Measurements from ENCODE around the gene MLYCD. TPM values are rescaled to one million over a fixed set of nuclear protein-coding genes. Genes with fewer than 3 reads are reported as not detected.
"Not testable (repeated sequence)": the region's sequence is repeated elsewhere in the genome, so short reads cannot be mapped to it uniquely, and the experiment has no call there.

MLYCD gene
- total RNA-seq, 1 experiment from 2014 or later, result 2.0 TPM

DNA sequence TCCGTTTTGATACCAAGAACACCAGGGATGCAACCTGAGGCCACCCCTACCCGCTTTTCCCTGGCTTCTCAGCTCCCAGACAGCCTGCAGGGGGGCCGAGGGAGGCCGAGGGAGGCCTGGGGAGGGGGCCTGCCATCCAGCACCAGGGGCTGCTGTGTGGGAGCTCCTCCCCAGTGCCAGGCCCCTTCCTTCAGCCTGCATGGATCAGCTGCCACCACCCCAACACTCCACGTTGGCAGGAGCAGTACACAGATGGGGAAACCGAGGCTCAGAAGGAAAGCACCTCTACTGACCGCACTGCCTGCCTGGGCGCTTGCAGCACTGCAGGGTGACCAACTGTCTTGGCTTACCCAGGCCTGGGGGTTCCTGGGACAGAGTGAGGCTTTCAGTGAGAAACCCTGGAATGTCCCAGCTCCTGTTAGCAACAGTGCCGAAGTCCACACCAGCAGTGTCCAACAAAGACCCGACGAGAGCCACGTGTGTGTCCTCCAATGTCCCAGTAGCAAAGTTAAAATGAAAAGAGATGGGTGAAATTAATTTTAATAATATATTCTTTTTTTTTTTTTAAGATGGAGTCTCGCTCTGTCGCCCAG is 48.8 kb downstream of the MLYCD start:
- no TSS peak for BruUV-seq (replicated peaks)
- intact Hi-C loops (cut with micrococcal nuclease; ENCODE audit: unreplicated experiment), result no loop called here
- no peak for DNase-seq (ENCODE audit: low spot score)
- Histone ChIP-seq H3K9me3 (ENCODE audit: low read depth, low read length, poor library complexity, severe bottlenecking) (no peaks in the 10 kb centered on the region), H3K4me3 (ENCODE audit: low read depth, low read length, poor library complexity, severe bottlenecking) (no peak overlapping the region), H3K4me1 (ENCODE audit: insufficient read depth, low read length, poor library complexity, severe bottlenecking) (peaks cover 4% of the 10 kb centered on the region), H3K27ac (ENCODE audit: low read depth, low read length, poor library complexity, severe bottlenecking) (no peak overlapping the region), H3K36me3 (ENCODE audit: insufficient read depth, low read length, poor library complexity, severe bottlenecking) (no peaks in the 10 kb centered on the region), H3K27me3 (replicated peaks; ENCODE audit: insufficient read depth, low read depth, low read length, poor library complexity) (no peaks in the 10 kb centered on the region)
- ChIA-PET POLR2A (ENCODE audit: low non-redundant PET) (no interaction called here), CTCF (no interaction called here)
- no peak for TF ChIP-seq EZH2 (IDR thresholded peaks at IDR 0.05; ENCODE audit: borderline replicate concordance, low read depth, low read length, poor library complexity, severe bottlenecking)
- TF ChIP-seq, protein P1, sequence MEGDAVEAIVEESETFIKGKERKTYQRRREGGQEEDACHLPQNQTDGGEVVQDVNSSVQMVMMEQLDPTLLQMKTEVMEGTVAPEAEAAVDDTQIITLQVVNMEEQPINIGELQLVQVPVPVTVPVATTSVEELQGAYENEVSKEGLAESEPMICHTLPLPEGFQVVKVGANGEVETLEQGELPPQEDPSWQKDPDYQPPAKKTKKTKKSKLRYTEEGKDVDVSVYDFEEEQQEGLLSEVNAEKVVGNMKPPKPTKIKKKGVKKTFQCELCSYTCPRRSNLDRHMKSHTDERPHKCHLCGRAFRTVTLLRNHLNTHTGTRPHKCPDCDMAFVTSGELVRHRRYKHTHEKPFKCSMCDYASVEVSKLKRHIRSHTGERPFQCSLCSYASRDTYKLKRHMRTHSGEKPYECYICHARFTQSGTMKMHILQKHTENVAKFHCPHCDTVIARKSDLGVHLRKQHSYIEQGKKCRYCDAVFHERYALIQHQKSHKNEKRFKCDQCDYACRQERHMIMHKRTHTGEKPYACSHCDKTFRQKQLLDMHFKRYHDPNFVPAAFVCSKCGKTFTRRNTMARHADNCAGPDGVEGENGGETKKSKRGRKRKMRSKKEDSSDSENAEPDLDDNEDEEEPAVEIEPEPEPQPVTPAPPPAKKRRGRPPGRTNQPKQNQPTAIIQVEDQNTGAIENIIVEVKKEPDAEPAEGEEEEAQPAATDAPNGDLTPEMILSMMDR (conservative IDR thresholded peaks at IDR 0.05; ENCODE audit: low read depth, low read length), result no peak

DNA sequence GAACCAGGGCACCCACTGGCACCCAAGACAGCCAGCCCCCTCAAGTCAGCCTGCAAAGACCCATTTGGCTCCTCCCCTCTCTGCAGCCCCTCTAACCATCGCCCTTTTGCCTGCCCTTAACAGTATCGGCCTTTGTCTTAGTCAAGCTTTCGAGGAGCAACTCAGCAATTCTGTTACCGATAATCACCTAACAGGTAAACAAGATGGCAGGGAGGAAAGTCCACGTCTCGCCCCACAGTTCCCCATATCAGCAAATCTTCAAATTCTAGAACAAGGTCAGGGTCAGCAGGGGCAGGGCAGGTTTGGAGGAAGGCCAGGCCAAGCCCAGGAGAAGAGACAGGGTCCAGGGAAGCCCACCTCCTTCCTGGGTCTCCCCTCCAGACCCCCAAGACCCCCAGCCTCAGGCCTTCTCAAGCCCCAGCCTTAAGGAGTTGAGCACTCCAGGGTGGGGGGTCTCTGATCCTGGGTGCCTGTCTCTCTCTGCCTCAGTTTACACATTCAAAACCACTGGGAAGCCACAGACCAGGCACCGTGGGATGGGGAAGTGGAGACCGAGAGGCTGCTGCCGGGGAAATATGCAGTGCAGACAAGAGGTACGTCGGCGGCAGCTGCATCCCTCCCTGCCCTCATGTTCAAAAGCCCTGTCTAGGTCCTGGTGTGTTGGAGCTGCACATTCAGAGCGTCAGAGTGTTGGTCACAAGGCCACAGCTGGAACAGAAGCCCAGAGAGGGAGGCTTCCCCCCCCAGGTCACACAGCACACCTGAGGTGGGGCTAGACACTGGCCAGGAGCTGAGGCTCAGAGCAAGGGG is 50.2 kb downstream of the MLYCD start:
- POLR2A ChIA-PET (ENCODE audit: low non-redundant PET), result no interaction called here
- CTCF ChIA-PET, result no interaction called here
- DNase-seq (ENCODE audit: low spot score), result no peak
- Histone ChIP-seq H3K4me3 (ENCODE audit: low read depth, low read length, poor library complexity, severe bottlenecking) (no peak overlapping the region), H3K9me3 (ENCODE audit: low read depth, low read length, poor library complexity, severe bottlenecking) (no peaks in the 10 kb centered on the region), H3K36me3 (ENCODE audit: insufficient read depth, low read length, poor library complexity, severe bottlenecking) (no peaks in the 10 kb centered on the region), H3K27me3 (replicated peaks; ENCODE audit: insufficient read depth, low read depth, low read length, poor library complexity) (no peaks in the 10 kb centered on the region), H3K27ac (ENCODE audit: low read depth, low read length, poor library complexity, severe bottlenecking) (no peak overlapping the region), H3K4me1 (ENCODE audit: insufficient read depth, low read length, poor library complexity, severe bottlenecking) (peaks cover 18% of the 10 kb centered on the region)
- intact Hi-C loops (cut with micrococcal nuclease; ENCODE audit: unreplicated experiment), result no loop called here
- no TSS peak for BruUV-seq (replicated peaks)
- no peak for TF ChIP-seq EZH2 (IDR thresholded peaks at IDR 0.05; ENCODE audit: borderline replicate concordance, low read depth, low read length, poor library complexity, severe bottlenecking)
- TF ChIP-seq, protein P1 (conservative IDR thresholded peaks at IDR 0.05; ENCODE audit: low read depth, low read length), result no peak

DNA sequence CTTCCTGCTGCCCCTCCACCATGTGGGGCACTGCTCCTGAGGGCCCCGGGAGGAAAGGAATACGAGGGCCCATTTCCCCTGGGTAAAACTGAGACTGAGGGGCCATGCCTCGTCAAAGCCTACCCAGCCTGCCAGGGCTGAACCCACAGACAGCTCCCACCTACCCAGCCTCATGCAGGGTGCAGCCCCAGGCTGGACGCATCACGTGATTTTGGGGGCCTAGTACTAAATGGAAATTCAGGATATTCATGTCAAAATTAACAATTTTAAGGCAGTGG is 50.7 kb downstream of the MLYCD start:
- no peak for DNase-seq (ENCODE audit: low spot score)
- no peaks in the 10 kb centered on the region for H3K36me3 ChIP-seq (ENCODE audit: insufficient read depth, low read length, poor library complexity, severe bottlenecking)
- no TSS peak for BruUV-seq (replicated peaks)
- TF ChIP-seq, protein P1 (conservative IDR thresholded peaks at IDR 0.05; ENCODE audit: low read depth, low read length), result no peak
- TF ChIP-seq EZH2 (IDR thresholded peaks at IDR 0.05; ENCODE audit: borderline replicate concordance, low read depth, low read length, poor library complexity, severe bottlenecking), result no peak
- no peaks in the 10 kb centered on the region for H3K9me3 ChIP-seq (ENCODE audit: low read depth, low read length, poor library complexity, severe bottlenecking)
- no peak overlapping the region for H3K27ac ChIP-seq (ENCODE audit: low read depth, low read length, poor library complexity, severe bottlenecking)
- peaks cover 22% of the 10 kb centered on the region for H3K4me1 ChIP-seq (ENCODE audit: insufficient read depth, low read length, poor library complexity, severe bottlenecking)
- H3K27me3 ChIP-seq (replicated peaks; ENCODE audit: insufficient read depth, low read depth, low read length, poor library complexity), result no peaks in the 10 kb centered on the region
- intact Hi-C loops (cut with micrococcal nuclease; ENCODE audit: unreplicated experiment), result loop anchor here (5.0 kb wide), 1 partner anchor 122 kb away; no protein-coding TSS in a partner anchor
- no peak overlapping the region for H3K4me3 ChIP-seq (ENCODE audit: low read depth, low read length, poor library complexity, severe bottlenecking)
- ChIA-PET POLR2A (ENCODE audit: low non-redundant PET) (no interaction called here), CTCF (no interaction called here)

DNA sequence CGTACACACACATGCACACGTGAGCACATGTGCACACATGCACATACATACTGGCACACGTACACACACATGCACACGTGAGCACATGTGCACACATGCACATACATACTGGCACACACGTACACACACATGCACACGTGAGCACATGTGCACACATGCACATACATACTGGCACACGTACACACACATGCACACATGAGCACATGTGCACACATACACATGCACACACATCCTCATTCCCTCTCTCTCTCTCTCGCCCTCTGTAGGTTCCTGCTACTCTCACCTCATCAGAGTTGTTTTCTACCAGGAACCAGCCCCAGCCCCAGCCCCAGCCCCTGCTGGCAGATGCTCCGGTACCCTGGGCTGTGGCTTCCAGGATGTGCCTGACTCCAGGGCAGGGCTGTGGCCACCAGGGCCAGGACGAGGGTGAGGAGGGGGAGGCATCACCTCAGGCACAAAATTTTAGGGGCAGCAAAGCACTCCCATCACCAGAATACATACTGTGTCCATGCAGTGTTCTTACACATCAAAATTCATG is 52.0 kb downstream of the MLYCD start:
- DNase-seq (ENCODE audit: low spot score); BruUV-seq (replicated peaks); H3K27me3 ChIP-seq (replicated peaks; ENCODE audit: insufficient read depth, low read depth, low read length, poor library complexity); POLR2A ChIA-PET (ENCODE audit: low non-redundant PET); H3K4me3 ChIP-seq (ENCODE audit: low read depth, low read length, poor library complexity, severe bottlenecking); CTCF ChIA-PET; H3K27ac ChIP-seq (ENCODE audit: low read depth, low read length, poor library complexity, severe bottlenecking); H3K36me3 ChIP-seq (ENCODE audit: insufficient read depth, low read length, poor library complexity, severe bottlenecking); H3K9me3 ChIP-seq (ENCODE audit: low read depth, low read length, poor library complexity, severe bottlenecking): not testable (repeated sequence)
- H3K4me1 ChIP-seq (ENCODE audit: insufficient read depth, low read length, poor library complexity, severe bottlenecking), result peaks cover 22% of the 10 kb centered on the region
- intact Hi-C loops (cut with micrococcal nuclease; ENCODE audit: unreplicated experiment), result loop anchor here (5.0 kb wide), 1 partner anchor 124 kb away; no protein-coding TSS in a partner anchor

All from A673 (cell line).